Small intestine (tissue), 7 donors: ENCODE data around the gene C1QL4. TPM values are rescaled to one million over a fixed set of nuclear protein-coding genes. Genes with fewer than 3 reads are reported as not detected.

Source experiments
- DNase-seq, 2 donors: peaks; one replicate each; pipeline versions ENCODE4 v3.0.0 to v3.0.0-alpha.2; 2013
- FAIRE-seq: peaks from 2 replicates; lab custom pipeline; 2012; peaks lifted over from hg19 to GRCh38; lab: Jason Lieb, UNC
- H3K27ac ChIP-seq, 3 donors: one replicate each; pipeline ENCODE4 v1.5.1; 2013; ENCODE audit warnings: low read length in 2 of 3, mild to moderate bottlenecking in 2 of 3, control low read depth in 1 of 3, inconsistent platforms in 1 of 3, low read depth in 1 of 3, moderate library complexity in 1 of 3
- H3K27me3 ChIP-seq, 3 donors: one replicate each; pipeline ENCODE4 v1.6.1; 2013; ENCODE audit warnings: low read length in 3 of 3, inconsistent platforms in 1 of 3; ENCODE audit not compliant: control insufficient read depth in 3 of 3, insufficient read depth in 3 of 3
- H3K36me3 ChIP-seq, 3 donors: one replicate each; pipeline ENCODE4 v1.6.1; 2013; ENCODE audit warnings: low read length in 3 of 3, inconsistent platforms in 1 of 3, low read depth in 1 of 3, mild to moderate bottlenecking in 1 of 3, moderate library complexity in 1 of 3; ENCODE audit not compliant: control insufficient read depth in 3 of 3, insufficient read depth in 2 of 3
- H3K4me1 ChIP-seq, 3 donors: one replicate each; pipeline ENCODE4 v1.6.1; 2013; ENCODE audit warnings: low read length in 2 of 3, inconsistent platforms in 1 of 3, low read depth in 1 of 3, mild to moderate bottlenecking in 1 of 3, moderate library complexity in 1 of 3; ENCODE audit not compliant: control insufficient read depth in 3 of 3, insufficient read depth in 2 of 3
- H3K4me3 ChIP-seq, 3 donors: one replicate each; pipeline ENCODE4 v1.5.1; 2013; ENCODE audit warnings: low read length in 3 of 3, control low read depth in 1 of 3, inconsistent platforms in 1 of 3, low read depth in 1 of 3, mild to moderate bottlenecking in 1 of 3, moderate library complexity in 1 of 3
- H3K9me3 ChIP-seq, 2 donors: one replicate each; pipeline ENCODE4 v1.6.1; 2013; ENCODE audit warnings: low read depth in 1 of 2, low read length in 1 of 2; ENCODE audit not compliant: control insufficient read depth in 2 of 2, insufficient read depth in 1 of 2
- WGBS, 3 donors: extraction: QIAGEN DNeasy Blood & Tissue Kit; methylation state at CpG; one replicate each; pipeline ENCODE4 v1.1.7; 2013; 5-methylcytosine and 5-hydroxymethylcytosine counted together
- polyA plus RNA-seq, 4 donors: library from polyadenylated mRNA; stranded (reverse) in 3 of 4; unstranded in 1 of 4; fragments of 200-250 nt in 3 of 4; fragments of 120-200 nt in 1 of 4; gene quantifications; one replicate each; pipeline versions ENCODE4 v1.2.1 to v1.2.3, GENCODE V29; 2013
- donor health status: healthy with polysubstance abuse.
- donor health status: control.
- donor health status: control.
- donor health status: Bipolar disorder and iron deficiency.
- donor health status: healthy.

Gene C1QL4
- polyA plus RNA-seq, 4 donors = 0.07 to 0.12 TPM; not detected in 2

DNA sequence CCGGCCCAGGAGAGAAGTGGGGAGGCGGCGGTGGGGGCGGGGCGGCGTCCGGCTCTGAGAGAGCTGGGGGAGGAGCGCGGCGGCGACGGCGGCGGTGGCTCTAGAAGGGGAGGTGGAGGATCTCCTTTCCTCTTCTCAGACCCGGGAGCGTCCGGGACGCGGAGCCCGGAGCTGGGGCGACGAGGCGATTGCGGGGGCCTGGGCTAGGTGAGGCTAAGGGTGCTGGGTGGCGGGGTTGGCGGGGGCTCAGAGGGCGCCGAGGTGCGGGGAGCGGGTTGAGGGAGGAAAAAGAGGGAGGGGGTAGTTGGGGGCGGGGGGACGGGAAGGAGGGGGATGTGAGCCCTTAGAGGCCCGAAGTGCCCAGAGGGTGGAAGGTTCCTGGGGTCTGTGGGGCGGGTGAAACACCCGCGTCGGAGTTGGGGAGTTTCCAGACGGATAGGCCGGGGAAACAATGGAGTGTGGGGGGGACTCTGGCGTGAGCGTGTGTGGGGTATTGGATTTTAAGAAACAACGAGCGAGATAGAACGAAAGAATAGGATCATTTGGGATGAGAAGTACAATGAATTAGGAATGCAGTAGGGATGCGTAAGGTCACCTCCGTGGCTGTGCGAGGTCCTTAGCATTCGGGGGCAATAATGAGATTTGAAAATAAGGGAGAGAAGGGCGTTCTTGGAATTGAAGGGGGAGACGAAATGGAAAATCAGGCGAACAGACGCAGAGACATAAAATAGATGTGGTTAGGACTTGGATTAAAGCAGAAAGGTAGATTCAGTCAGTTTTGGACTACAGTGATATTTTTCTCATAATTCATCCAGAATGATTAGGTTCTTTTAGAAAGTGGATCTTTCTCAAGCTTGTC, 30.6 kb upstream of the C1QL4 start, which contains the start of gene SPATS2:
TSS of gene SPATS2 (plus strand) at position 82 of the 859 bp plus-strand sequence. CDS start 93,551 bp downstream, outside the sequence.
- no peak for FAIRE-seq
- Histone ChIP-seq H3K27me3 (no peaks in the 10 kb centered on the region), H3K4me3 (peak within 1 kb of the TSS; percentile 83 to 92 (median 88)), H3K36me3 (no peaks in the 10 kb centered on the region), H3K9me3 (no peaks in the 10 kb centered on the region), H3K27ac (peak within 1 kb of the TSS; percentile 95 to 98 (median 95)), H3K4me1 (peaks cover 0 to 6% (median 0%) of the 10 kb centered on the region in 3 donors)
- no peak for DNase-seq
- WGBS, 3 donors = 2 to 3% (median 2%) methylated on average over 37 to 52 of the region's 52 CpGs

DNA sequence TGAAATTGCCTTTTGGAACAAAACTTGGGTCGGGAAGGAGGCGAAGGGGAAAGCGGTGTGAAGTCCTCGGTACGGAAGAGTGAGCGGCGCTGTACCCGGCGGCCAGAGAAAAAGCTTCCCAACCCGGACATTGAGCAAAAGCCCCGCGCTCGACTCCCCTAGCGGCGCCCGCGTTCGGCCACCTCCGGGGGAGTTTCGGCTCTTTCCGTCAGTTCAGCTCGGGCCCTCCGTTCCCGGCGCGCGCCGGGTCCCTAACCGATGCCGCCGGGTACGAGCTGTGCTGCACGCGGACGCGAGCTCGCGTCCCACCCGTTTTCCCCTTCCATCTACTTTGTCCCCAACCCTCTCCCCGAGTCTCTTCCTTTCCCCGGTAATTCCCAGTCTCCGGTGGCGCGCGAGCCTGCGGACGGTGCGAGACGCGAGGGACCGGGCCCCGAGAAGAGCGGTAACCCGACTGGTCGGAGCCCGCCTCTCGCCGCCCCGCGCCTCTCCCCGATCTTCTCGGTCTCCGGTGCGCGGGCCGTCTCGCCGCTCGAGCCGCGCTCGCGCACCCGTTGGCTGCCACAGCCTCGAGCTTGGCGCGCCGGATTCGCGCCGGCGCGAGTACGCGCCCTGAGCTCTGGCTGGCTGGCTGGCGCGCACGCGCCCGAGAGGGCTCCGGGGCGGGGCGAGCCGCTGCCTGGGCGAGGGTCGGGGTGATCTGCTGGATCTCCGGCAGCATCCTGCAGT, 29.8 kb upstream of the C1QL4 start:
- H3K27ac ChIP-seq = peak overlapping the region; percentile 95 to 98 (median 95)
- no peaks in the 10 kb centered on the region for H3K27me3 ChIP-seq
- peaks cover 0 to 6% (median 0%) of the 10 kb centered on the region in 3 donors for H3K4me1 ChIP-seq
- peak overlapping the region; percentile 83 to 92 (median 88) for H3K4me3 ChIP-seq
- no peaks in the 10 kb centered on the region for H3K9me3 ChIP-seq
- 0% methylated on average over 89 to 97 of the region's 97 CpGs for WGBS, 3 donors
- FAIRE-seq (no peak), DNase-seq (peak; percentile 88 to 97)
- no peaks in the 10 kb centered on the region for H3K36me3 ChIP-seq

DNA sequence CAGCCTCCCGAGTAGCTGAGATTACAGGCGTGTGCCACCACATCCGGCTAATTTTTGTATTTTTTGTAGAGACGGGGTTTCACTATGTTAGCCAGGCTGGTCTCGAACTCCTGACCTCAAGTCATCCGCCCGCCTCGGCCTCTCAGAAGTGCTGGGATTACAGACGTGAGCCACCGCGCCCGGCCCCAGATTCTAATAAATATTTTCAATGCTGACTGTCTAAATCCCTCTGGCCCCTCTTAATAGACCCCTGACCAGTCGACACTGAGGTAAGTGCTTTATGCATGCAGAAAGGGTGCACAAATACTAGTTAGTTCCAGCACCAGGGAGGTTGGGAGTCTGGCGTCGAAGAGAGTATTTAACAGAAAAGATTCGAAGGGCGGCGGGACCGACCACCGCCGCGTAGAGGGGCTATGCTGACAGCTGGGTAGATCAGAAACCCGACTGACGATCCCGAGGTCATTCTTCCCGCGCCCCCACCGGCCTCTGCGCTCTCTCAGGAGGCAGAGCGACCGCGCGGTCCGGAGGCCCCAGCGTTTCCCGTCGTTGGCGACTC, 29.2 kb upstream of the C1QL4 start:
- DNase-seq (no peak), FAIRE-seq (no peak)
- peaks cover 0 to 6% (median 0%) of the 10 kb centered on the region in 3 donors for H3K4me1 ChIP-seq
- H3K27ac ChIP-seq = peak overlapping the region; percentile 95 to 98 (median 95)
- 3 to 12% (median 7%) methylated on average over 38 of the region's 38 CpGs for WGBS, 3 donors
- no peaks in the 10 kb centered on the region for H3K9me3 ChIP-seq
- H3K4me3 ChIP-seq = peak overlapping the region; percentile 83 to 92 (median 88)
- H3K36me3 ChIP-seq = no peaks in the 10 kb centered on the region
- no peaks in the 10 kb centered on the region for H3K27me3 ChIP-seq

DNA sequence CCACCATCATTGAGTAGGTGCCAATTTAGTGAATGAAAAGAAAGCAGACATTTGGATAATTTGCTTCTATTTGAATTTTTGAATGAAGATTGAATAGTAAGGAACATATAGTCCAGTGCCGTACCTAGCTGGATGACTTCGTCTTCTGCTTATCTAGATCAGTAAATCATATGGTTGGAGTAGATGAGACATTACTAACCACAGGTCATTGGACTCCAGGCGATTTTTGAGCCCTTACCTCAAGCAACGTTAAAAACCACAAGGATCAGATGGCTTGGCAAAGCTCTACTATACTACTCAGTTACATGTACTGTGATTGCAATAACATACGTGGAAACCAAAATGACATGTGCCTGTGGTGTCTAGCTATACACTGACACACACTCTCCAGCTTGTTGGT, 28.6 kb upstream of the C1QL4 start:
- H3K9me3 ChIP-seq = no peaks in the 10 kb centered on the region
- WGBS, 3 donors = 62 to 76% (median 64%) methylated on average over 5 of the region's 5 CpGs
- no peak for FAIRE-seq
- no peak overlapping the region for H3K27ac ChIP-seq
- no peak overlapping the region for H3K4me3 ChIP-seq
- H3K36me3 ChIP-seq = no peaks in the 10 kb centered on the region
- H3K27me3 ChIP-seq = no peaks in the 10 kb centered on the region
- DNase-seq = no peak
- H3K4me1 ChIP-seq = peaks cover 0 to 6% (median 0%) of the 10 kb centered on the region in 3 donors

DNA sequence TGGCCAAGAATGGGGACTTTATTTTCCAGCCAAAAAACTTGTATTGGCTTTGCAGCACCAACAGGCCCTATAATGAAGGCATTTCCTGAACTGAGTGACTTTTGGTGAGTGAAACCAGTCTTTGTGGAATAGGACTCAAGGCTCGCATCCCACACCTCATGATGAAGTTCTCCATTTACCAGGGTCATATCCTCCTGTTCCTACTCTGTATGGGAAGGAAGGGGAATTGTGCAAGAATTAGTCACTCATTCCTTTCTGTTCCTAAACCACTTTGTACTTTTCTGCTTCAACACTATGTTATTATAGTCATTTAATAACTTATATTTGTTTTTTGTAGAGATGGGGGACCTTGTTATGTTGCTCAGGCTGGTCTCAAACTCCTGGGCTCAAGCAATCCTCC, 28.0 kb upstream of the C1QL4 start:
- no peak for FAIRE-seq
- H3K4me1 ChIP-seq = peaks cover 0 to 6% (median 0%) of the 10 kb centered on the region in 3 donors
- no peak overlapping the region for H3K4me3 ChIP-seq
- no peak overlapping the region for H3K27ac ChIP-seq
- no peaks in the 10 kb centered on the region for H3K36me3 ChIP-seq
- H3K27me3 ChIP-seq = no peaks in the 10 kb centered on the region
- DNase-seq = no peak
- 89 to 96% (median 94%) methylated on average over 1 of the region's 1 CpG for WGBS, 3 donors
- no peaks in the 10 kb centered on the region for H3K9me3 ChIP-seq

DNA sequence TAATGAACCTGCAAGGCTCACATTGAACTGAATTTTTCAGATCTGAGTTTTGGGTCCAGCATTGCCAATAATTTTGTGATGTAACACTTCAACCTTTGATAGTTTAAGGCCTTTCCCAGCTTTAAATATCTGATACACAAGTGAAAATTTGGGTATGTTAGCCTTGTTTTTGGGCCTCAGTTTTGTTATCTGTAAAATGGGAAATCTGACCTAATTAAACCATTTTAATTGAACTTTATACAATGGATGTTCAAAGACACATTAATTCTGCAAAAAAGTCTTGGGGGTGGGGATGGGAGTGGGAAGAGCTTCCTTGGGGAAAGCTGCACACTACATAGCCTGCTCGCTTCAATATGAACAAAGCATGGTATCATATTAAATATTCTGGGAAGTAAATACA, 25.1 kb upstream of the C1QL4 start:
- Histone ChIP-seq H3K27ac (no peak overlapping the region), H3K9me3 (no peaks in the 10 kb centered on the region), H3K4me1 (peaks cover 0 to 2% (median 0%) of the 10 kb centered on the region in 3 donors), H3K27me3 (no peaks in the 10 kb centered on the region), H3K4me3 (no peak overlapping the region), H3K36me3 (no peaks in the 10 kb centered on the region)
- no peak for FAIRE-seq
- no peak for DNase-seq
- whole genome bisulfite sequencing, 3 donors = 96 to 100% (median 96%) methylated on average over 1 of the region's 1 CpG

DNA sequence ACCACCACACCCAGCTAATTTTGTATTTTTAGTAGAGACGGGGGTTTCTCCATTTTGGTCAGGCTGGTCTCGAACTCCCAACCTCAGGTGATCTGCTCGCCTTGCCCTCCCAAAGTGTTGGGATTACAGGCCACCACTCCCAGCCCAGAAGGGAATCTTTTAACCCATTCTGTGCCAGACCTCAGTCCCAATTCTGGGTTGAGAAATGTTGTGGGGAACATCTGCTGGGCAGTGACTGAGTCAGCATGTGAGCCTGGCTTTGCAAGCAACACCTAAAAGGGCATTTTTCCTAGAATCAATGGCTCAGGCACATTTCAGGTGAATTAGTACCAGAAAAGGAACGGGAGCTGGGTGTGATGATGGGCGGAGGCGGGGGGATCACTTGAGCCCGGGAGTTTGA, 22.7 kb upstream of the C1QL4 start:
- no peak overlapping the region for H3K27ac ChIP-seq
- H3K9me3 ChIP-seq = no peaks in the 10 kb centered on the region
- no peaks in the 10 kb centered on the region for H3K27me3 ChIP-seq
- 82 to 90% (median 83%) methylated on average over 7 of the region's 7 CpGs for WGBS, 3 donors
- H3K4me3 ChIP-seq = no peak overlapping the region
- no peak for FAIRE-seq
- no peaks in the 10 kb centered on the region for H3K4me1 ChIP-seq
- no peak for DNase-seq
- H3K36me3 ChIP-seq = no peaks in the 10 kb centered on the region

DNA sequence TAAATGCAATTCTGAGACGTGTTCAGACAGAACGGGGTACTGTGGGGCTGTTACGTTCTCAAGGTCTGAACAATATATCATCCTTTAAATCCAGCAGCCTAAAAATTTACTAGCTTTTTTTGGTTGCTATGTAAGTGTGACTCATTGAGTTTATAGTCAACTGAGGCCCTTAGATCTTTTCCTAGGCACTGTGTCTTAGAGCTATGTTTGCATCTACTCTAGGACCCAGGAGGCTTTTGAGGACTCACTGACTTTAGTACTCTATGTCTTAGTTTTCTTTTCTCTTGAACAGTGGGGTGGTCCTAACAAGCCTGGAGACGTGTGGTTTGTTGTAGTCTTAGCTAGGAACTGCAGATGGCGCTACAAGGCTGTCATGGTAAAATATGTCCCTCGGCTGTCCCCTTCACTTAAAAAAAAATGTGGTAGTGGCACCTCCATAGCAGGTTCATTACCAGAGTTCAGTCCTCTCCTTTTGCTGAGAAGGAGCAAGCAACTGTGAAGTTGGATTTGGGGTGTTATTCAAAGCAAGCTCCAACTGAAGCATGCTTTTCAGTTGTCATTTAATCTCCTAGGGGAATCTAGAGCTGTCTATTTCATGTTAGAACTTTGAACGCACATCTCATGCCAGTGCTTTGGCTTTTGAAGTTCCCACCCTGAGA, 21.6 kb upstream of the C1QL4 start:
- Histone ChIP-seq H3K36me3 (peaks cover 0 to 3% (median 0%) of the 10 kb centered on the region in 3 donors), H3K9me3 (no peaks in the 10 kb centered on the region), H3K4me1 (no peaks in the 10 kb centered on the region), H3K27me3 (no peaks in the 10 kb centered on the region), H3K4me3 (no peak overlapping the region), H3K27ac (no peak overlapping the region)
- FAIRE-seq (no peak), DNase-seq (peak; percentile 65 to 80)
- 14 to 18% (median 18%) methylated on average over 7 of the region's 7 CpGs for WGBS, 3 donors
